ENCODE measurements around the gene SYNE1.

The SYNE1 gene

DNA sequence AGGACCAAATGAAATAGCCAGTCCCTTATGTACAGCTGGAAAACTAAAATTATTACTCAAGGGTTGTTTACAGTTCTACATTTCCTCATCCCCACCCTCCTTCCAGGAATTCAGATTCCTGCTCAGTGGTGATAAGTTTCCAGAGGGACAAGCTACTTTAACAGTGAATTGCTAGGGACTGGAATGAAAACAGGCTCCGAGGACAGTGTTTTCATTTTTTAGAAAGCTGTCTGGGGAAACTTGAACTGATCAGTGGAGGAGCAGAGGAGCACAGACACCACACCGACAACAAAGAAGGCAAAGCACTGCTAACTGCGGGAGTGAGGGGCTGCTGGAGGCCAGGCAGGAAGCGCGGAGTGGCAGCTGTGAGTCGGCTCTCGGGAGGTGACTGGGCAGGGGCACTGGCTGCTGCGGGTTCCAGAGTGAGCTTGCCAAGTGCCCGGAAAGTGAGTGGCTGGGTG is 507.4 kb downstream of the SYNE1 start:
- no peak for DNase-seq (ENCODE audit: low read depth)
- H3K4me3 ChIP-seq (ENCODE audit: low read depth, low read length): no peak overlapping the region
- in situ Hi-C loops (cut with HindIII; ENCODE audit: low sequenced_read_pairs): loop anchor here (25.0 kb wide), 1 partner anchor 367 kb away; no protein-coding TSS in a partner anchor
- TF ChIP-seq, protein P1, sequence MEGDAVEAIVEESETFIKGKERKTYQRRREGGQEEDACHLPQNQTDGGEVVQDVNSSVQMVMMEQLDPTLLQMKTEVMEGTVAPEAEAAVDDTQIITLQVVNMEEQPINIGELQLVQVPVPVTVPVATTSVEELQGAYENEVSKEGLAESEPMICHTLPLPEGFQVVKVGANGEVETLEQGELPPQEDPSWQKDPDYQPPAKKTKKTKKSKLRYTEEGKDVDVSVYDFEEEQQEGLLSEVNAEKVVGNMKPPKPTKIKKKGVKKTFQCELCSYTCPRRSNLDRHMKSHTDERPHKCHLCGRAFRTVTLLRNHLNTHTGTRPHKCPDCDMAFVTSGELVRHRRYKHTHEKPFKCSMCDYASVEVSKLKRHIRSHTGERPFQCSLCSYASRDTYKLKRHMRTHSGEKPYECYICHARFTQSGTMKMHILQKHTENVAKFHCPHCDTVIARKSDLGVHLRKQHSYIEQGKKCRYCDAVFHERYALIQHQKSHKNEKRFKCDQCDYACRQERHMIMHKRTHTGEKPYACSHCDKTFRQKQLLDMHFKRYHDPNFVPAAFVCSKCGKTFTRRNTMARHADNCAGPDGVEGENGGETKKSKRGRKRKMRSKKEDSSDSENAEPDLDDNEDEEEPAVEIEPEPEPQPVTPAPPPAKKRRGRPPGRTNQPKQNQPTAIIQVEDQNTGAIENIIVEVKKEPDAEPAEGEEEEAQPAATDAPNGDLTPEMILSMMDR (IDR thresholded peaks at IDR 0.05; ENCODE audit: low read depth, low read length, missing control alignments): no peak

DNA sequence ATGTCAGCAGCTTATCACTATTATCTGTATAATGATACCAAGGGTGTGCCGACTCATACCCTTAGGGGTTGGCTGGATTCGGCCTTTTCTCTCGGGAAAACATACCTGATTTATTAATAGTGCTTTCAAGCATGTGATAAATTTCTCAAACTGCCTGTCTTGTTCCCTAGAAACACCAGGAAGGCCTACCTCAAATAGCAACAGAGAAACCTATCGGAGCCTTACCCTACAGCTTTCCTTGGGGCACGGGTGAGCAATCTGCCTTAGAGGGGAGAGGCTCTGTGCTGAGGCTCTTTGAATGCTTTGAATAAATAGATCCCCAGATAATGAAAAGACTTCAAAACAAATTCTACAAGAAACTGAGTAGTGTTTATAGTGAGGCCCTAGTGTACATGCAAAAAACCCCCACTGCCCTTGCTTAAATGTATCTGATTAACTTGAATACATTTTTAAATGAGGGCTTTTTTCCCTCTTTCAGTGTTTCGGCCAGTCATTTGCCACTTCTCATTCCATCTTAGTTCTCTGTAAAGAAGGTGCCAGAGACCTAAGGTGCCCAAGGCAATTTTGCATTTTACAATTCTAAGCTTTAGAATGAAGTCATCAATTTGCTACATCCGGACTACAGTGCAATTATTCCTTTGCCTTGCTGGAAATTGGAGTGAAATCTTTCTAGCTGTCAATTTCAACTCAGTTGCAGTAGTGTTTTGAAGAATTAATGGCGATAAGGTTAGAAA is 509.6 kb downstream of the SYNE1 start:
- DNase-seq (ENCODE audit: low read depth): no peak
- TF ChIP-seq, protein P1 (IDR thresholded peaks at IDR 0.05; ENCODE audit: low read depth, low read length, missing control alignments): no peak
- H3K4me3 ChIP-seq (ENCODE audit: low read depth, low read length): no peak overlapping the region
- in situ Hi-C loops (cut with HindIII; ENCODE audit: low sequenced_read_pairs): loop anchor here (25.0 kb wide), 1 partner anchor 365 kb away; no protein-coding TSS in a partner anchor

DNA sequence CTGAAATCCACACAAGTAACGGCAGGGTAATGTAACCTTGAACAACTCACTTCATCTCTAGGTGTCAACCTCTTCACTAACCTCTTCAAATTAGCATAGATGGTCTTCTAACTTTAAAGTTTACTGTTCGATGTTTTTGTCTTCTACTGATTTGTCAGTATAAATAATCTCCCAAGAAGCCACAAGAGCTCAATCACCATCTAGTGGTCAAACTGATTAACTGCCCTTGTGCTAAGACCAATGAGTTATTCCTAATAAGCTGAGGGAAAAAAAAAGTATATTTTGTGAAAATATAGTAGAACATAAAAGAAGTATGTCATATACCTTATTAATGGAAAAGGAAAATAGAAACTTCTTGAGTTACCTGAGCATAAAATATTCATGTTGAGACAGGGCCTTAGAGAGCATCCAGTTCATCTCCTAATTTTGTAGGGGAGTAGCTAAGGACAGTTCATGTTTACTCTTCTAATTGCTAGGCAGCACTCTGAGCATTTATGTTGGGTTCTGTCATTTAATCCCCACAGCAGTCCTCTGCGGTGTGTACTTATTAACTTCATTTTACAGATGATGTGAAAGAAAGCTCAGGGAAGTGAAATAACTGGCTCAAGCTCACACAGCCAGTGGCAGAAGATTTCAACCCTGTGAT is 512.6 kb downstream of the SYNE1 start:
- in situ Hi-C loops (cut with HindIII; ENCODE audit: low sequenced_read_pairs): loop anchor here (25.0 kb wide), 1 partner anchor 362 kb away; no protein-coding TSS in a partner anchor
- H3K4me3 ChIP-seq (ENCODE audit: low read depth, low read length): no peak overlapping the region
- TF ChIP-seq, protein P1 (IDR thresholded peaks at IDR 0.05; ENCODE audit: low read depth, low read length, missing control alignments): peak; percentile 74
- DNase-seq (ENCODE audit: low read depth): peak; percentile 62

DNA sequence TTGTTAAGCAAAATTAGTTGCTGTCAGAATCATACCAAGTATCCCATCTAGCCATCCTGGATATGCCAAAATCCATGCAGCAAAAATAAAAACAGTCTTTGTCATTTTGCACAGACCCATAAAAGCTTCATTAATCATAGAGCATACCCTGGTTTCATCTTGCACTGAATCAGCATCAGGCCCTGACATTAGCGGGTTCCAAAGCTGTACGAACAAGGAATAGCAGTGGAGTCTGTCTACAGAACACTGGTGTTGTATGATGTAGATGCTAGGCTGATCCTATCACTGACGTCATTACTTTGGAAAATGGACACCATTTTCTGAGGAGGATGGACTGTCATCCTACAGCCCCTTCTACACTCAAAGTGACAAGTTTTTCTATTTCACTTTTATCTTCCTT is 514.1 kb downstream of the SYNE1 start:
- TF ChIP-seq, protein P1 (IDR thresholded peaks at IDR 0.05; ENCODE audit: low read depth, low read length, missing control alignments): no peak
- no peak overlapping the region for H3K4me3 ChIP-seq (ENCODE audit: low read depth, low read length)
- DNase-seq (ENCODE audit: low read depth): no peak
- in situ Hi-C loops (cut with HindIII; ENCODE audit: low sequenced_read_pairs): no loop called here

DNA sequence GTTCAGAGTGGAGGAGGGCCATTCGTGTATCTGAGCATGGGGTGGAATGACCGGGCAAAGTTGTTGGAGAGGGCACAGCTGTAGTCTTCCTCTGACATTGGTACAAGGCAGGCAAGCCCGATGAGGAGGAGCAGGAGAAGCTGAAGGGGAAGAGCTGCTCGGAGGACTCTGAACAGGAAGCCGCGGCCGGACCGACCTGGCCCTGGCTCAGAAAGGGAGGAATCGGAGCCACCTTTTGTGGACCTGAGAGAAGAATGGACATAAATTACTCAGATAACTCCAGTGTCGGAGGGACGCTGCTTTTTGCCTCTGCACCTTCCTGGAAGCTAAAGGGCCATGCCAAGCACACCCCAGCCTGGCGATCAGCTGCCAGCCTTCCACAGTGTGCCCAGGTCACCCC is 514.7 kb downstream of the SYNE1 start:
- DNase-seq (ENCODE audit: low read depth): no peak
- TF ChIP-seq, protein P1 (IDR thresholded peaks at IDR 0.05; ENCODE audit: low read depth, low read length, missing control alignments): no peak
- in situ Hi-C loops (cut with HindIII; ENCODE audit: low sequenced_read_pairs): no loop called here
- H3K4me3 ChIP-seq (ENCODE audit: low read depth, low read length): no peak overlapping the region

DNA sequence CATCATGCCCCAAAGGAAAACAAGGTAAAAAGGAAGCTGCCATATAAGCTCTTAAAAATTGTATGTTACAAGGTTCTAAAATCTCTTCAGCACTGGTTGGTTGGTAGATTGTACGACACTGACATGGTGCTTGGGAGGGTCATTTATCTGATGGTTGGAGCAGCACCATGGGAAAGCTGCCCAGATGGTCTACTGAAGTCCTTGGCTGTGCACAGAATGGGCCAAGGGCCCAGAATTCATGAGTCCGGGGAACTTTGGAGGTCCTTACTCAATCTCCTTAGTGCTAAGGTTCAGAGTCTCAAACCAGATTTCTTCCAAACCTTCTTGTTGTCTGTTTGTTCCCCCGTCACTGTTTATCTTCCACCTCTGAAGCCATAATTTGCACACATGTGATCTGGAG is 515.3 kb downstream of the SYNE1 start:
- TF ChIP-seq, protein P1 (IDR thresholded peaks at IDR 0.05; ENCODE audit: low read depth, low read length, missing control alignments): no peak
- no peak for DNase-seq (ENCODE audit: low read depth)
- in situ Hi-C loops (cut with HindIII; ENCODE audit: low sequenced_read_pairs): no loop called here
- no peak overlapping the region for H3K4me3 ChIP-seq (ENCODE audit: low read depth, low read length)
